Measurements from ENCODE around the gene TAS2R60. TPM values are rescaled to one million over a fixed set of nuclear protein-coding genes. Genes with fewer than 3 reads are reported as not detected.
"Not testable (repeated sequence)": the region's sequence is repeated elsewhere in the genome, so short reads cannot be mapped to it uniquely, and the experiment has no call there.

The TAS2R60 gene
- total RNA-seq, 1 donor from 2014 or later: not detected

DNA sequence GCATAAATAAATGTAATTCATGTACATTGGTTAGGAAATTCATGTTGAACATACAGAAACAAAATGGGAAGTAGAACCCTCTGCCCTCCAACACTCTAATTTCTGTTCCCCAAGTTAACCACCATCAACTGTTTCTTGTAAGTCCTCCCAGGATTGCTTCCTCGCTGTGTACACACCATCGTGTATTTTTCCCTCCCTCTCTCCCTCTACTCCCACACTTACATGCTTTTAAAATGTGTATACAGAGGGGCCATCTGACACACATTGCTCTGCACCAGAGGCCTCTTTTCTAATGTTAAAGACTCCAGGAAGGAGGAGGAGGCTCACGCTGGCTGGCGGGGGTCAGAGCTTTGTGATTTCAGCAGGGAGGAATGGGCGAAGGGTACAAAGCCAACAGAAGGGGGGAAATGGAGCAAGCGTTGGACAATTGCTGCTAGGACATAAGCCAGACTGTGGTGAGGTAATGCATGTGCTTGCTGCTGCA is 32.7 kb upstream of the TAS2R60 start:
- intact Hi-C loops (cut with micrococcal nuclease): loop anchor here (10.0 kb wide), 1 partner anchor 714 kb away; the partner anchor contains the start of gene OR2A14

DNA sequence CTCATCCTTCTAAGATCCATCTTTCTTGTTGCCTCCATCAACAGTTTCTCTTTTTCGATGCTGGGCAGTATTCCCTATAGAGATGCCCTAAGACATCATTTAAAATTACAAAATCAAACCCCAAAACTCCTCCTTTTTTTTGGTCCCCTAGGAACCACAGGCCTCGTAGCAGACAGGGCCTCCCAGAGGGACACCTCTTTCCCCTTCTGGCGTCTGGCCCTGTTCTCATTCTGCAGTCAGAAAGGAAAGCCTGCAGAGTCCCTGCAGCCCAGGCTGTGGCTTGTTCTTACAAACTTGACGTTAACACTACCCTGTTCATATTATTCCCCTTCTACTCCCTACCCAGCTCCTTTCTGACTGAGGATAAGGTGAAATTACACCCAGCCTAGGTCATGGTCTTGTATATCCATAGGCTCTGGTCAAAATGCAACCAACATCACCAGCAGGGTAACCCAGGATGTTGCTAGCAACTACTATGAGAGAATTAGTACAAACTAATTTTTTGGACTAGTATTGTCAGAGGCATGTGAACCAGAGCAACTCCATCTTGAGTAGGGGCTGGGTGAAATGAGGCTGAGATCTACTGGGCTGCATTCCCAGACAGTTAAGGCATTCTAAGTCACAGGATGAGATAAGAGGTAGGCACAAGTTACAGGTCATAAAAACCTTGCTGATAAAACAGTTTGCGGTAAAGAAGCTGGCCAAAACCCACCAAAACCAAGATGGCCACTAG is 31.1 kb upstream of the TAS2R60 start:
- intact Hi-C loops (cut with micrococcal nuclease): loop anchor here (10.0 kb wide), 1 partner anchor 713 kb away; the partner anchor contains the start of gene OR2A14

DNA sequence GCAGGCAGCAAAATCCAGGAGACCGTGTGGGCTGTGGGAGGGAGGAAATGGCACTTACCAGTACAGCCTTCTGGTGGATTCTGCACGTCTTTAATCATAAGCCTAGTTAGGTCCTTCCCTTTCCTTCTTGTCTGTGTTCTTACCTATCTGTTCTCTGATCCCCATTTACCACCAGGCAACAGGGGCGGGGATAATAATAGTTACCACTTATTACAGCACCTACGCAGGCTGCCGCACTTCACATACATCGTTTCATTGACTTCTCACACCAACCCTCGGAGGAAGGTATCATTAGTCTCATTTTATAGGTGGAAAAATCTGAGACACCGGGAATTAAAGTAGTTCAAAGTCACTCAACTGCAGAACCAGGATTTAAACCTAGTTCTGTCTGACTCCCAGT is 30.1 kb upstream of the TAS2R60 start:
- intact Hi-C loops (cut with micrococcal nuclease): loop anchor here (10.0 kb wide), 1 partner anchor 712 kb away; the partner anchor contains the start of gene OR2A14

DNA sequence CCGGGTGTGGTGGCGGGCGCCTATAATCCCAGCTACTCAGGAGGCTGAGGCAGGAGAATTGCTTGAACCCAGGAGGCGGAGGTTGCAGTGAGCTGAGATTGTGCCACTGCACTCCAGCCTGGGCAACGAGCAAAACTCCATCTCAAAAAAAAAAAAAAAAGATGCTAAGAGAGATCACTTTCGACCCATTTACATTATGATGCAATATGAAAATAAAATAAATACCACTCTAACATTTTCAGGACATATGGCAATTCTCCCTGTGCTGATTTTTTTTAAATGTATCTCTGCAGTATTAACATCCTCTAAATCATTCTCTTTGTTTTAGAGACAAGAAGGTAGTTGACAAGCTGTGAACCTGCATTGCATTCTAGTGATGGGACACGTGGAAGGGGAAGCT is 28.0 kb upstream of the TAS2R60 start:
- intact Hi-C loops (cut with micrococcal nuclease): loop anchor here (5.0 to 10.0 kb wide), 2 partner anchors 108 to 710 kb away; partner anchors contain the start of gene OR2A14

DNA sequence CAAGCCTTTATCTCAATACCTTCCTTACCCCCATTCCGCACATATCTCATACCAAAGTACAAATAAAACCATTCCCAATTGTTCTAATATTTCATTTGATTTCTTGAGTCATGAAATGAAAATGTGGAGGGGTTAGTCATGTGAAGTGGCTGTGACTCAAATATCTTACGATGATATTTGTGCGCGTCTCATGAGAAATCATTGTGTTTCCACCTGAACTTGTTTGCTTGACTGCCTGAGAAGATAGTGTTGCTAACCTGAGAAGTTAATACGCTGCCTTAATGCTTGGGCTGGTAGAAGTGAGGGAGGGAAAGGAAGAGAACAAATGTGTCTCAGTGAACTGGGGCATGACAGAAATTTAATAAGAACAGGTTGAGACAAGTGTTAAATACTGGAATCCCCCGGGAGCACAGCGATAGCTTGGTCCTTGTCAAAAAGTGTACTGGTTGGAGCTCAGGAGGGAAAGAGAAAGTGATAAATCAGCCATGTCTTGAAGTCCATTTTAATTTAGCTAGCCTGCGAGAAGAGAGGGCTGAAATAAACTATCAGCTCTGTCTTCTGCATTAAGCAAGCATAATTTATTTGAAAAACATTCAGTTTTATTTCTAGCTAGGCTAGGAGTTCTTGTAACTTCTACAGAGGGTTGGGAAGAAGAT is 27.4 kb upstream of the TAS2R60 start:
- intact Hi-C loops (cut with micrococcal nuclease): loop anchor here (1.0 to 10.0 kb wide), 7 partner anchors 36 to 709 kb away; partner anchors contain the start of gene OR2A14

DNA sequence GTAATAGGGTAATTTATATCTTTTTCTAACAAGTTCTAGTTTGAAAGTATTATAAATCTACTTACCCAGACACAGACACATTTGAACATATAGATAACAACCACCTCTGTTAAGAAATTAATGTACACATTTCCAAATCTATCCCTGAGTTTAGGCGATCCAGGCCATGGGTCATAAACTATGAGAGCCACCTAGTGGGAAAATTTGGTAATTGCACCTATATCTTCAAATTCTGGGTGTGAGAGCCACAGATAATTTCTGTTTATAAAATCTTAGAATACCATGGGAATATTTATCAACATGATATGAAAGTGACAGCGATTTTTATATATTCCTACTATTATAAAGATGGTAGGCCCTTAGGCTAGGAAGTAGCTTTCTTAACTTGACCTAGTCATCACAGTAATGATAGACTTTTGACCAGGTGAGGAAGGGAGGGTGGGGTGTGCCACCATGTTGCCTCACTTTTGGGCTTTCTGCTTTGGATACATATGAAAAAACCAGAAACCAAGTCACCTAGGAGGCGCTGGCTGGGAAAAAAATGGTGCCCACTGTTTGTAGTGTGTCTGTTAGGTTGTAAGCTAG is 26.6 kb upstream of the TAS2R60 start:
- intact Hi-C loops (cut with micrococcal nuclease): loop anchor here (1.0 to 10.0 kb wide), 7 partner anchors 36 to 708 kb away; partner anchors contain the start of gene OR2A14

DNA sequence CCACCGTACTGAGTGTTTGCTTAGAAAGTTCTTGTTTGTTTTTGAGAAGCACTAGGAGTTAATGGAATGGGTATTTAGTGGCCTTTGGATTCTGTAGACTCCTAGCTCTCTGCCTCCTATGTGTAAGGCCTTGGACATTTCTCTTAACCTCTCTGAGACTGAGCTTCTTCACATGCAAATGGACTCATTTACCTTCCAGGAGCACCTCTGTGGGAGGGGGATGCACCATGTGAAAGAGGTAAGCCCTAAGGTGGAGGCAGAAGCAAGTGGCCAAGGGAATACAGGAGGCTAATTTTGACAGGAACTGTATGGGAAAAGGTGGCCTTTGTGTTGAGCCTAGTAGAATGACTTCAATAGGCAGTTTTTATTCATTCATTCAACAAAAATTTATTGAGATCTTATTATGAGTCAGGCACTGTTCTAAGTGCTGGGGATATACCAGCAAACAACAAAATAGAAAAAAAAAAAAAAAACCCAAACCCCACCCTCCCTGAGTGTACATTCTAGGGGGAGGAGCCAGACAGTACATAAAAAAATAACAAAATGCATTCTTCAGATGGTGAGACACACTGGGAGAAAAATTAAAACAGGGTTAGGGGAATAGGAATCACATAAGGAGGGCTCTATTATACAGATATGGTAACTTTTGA is 25.4 kb upstream of the TAS2R60 start:
- intact Hi-C loops (cut with micrococcal nuclease): loop anchor here (2.0 to 10.0 kb wide), 3 partner anchors 73 to 707 kb away; partner anchors contain the start of gene OR2A14

DNA sequence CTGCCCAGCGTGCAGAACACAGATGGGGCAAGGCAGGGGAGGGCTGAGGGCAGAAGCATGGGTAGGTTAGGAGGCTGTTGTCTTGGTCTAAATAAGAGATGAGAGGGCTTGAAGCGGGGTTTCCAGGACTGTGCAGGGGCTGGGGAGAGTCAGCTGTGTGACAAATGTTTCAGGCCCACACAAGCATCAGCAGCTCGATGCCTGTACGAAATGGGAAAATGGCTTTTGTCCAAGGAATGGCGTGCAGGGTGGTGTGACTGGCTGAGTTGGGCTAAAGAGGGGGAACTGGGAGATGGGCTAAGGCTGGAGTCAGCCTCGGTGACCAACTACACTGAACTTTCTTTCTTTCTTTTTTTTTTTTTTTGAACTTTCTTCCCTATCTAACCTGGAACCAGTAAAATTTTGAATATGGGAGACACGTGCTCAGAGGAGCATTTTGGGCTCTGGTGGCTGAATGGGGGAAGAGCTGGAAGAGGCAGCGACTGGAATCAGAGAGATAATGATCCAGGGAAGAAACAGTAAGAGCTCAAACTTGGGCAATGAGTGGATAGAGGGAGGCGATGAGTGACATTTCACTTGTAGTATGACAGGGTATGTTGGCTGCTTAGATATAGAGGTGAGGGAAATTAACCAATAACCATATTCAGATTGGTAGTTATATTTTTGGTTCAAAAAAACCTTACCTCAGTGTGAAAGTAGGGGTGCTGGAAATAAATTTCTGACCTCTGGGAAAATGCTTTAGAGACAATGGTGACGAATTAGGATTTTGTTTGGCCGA is 24.4 kb upstream of the TAS2R60 start:
- intact Hi-C loops (cut with micrococcal nuclease): loop anchor here (5.0 to 10.0 kb wide), 2 partner anchors 112 to 706 kb away; partner anchors contain the start of gene OR2A14

DNA sequence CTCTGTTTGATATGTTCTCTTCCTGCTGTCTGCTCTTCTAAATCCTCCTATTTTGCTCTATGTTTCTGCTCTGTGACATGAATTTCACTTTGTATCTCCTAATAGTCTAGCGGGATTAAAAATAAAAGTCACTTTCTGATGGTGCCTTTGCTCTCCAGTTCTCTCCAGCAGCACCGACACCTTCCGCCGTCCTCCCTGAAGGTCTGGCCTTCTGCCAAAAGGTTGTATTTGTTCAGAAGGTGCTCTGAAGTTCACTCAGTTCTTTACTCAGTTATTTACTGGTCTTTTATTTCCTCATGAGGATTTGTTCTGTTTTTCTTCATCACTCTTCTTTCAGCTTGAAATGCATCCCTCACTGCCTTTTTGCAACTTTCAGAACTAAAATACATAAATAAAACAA is 23.4 kb upstream of the TAS2R60 start:
- intact Hi-C loops (cut with micrococcal nuclease): loop anchor here (5.0 to 10.0 kb wide), 2 partner anchors 113 to 705 kb away; partner anchors contain the start of gene OR2A14

DNA sequence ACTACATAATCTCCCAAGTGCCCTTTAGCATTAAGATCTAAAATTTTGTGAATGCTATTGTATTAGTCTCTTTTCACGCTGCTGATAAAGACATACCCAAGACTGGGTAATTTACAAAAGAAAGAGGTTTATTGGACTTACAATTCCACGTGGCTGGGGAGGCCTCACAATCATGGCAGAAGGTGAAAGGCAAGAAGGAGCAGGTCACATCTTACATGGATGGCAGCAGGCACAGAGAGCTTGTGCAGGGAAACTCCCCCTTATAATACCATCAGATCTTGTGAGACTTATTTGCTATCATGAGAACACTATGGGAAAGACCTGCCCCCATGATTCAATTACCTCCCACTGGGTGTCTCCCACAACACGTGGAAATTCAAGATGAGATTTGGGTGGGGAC is 22.6 kb upstream of the TAS2R60 start:
- intact Hi-C loops (cut with micrococcal nuclease): not testable (repeated sequence)

DNA sequence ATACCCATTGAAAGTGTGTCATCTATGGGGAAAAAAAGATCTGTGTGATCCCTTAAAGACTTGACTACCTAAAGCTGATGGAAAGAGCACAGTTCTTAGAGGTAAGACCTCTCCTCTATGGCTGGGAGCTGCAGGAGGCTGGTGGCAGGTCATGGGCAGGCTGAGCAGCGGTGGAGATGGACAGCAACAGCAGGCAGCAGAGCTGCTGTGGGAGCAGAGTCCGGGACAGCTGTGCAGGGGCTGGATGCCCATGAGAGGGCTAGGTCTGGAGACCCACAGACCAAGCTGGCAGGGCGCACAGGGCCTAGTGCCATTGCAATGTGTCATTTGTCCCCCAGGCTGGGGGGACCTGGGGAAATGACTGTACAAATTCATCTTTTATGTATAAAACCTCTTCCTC is 21.2 kb upstream of the TAS2R60 start:
- intact Hi-C loops (cut with micrococcal nuclease): no loop called here

DNA sequence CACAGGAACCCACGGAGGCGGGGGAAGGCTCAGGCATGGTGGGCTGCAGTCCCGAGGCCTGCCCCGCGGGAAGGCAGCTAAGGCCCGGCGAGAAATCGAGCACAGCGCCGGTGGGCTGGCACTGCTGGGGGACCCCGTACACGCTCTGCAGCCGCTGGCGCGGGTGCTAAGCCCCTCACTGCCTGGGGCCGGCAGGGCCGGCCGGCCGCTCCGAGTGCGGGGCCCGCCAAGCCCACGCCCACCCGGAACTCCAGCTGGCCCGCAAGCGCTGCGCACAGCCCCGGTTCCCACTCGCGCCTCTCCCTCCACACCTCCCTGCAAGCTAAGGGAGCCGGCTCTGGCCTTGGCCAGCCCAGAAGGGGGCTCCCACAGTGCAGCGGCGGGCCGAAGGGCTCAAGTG is 18.8 kb upstream of the TAS2R60 start:
- intact Hi-C loops (cut with micrococcal nuclease): not testable (repeated sequence)

DNA sequence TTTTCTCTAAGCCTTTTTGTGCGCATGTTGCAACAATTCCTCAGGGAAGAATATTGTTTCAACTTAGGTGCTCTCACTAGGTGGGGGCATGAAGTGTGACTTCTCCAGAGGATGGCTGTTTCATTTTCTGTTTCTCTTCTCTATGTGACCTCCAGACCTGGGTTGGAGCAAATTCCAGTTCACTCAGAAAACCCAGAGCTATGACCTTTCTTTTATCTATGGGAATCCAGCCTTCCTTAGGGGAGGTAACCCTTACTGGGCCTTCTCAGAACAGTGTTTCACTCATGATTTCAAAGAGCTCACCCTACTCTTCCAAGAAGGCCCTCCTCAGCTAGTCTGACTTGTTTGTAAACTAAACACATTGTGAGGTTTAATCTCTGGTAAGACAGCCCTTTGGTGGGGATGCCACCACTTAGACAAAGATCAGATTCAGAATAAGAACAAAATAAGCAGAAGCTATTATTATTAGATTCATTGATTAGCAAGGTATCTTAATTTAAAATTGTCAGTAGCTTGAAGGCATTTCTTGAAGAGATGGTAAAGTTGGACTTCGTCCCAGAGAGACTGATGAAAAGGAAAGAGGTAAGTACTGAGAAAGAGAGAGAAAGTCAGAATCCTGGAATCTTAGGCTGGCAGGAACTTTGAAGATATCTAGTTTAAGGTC is 16.6 kb upstream of the TAS2R60 start:
- intact Hi-C loops (cut with micrococcal nuclease): no loop called here

DNA sequence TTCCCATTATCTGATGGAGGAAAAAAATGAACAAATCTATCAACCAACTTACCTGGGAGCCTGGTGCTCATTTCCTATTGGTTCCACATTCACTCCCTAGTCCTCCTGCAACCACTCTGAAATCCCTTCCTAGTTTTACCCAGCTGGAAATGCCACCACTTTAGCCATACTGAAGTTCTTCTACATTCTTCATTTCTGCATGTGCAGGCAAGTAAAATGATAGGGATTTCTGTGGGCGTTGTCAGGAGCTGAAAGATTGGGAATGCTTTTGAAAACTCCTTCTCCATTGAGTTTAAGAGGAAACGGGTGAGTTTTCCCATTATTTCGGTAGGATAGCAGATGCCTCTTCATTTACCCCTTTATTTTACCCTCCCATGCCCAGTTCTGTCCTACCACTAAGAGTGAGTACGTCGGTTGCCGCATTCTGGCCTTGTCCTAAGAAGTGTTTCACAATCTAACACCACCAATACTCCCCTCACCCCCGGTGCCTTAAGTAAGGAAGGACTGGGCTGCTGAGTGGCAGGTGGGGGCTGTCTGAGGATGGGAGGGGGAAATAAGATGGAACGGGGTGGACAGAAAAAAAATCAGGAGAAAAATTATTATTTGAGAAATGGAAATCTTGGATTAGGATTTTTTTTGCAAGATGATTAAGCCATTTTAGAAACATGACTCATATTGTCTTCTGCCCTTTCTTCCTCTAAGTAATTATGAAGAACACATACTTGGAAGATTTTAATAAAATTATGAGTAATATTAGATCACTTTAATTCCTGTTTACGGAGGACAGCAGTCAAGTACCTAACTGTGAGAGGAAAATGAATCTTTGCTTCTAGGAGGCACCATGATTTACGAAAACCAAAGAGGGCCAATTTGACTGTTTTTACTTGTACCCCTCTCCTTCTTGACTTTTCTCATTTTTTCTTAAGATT is 13.2 kb upstream of the TAS2R60 start:
- intact Hi-C loops (cut with micrococcal nuclease): no loop called here

DNA sequence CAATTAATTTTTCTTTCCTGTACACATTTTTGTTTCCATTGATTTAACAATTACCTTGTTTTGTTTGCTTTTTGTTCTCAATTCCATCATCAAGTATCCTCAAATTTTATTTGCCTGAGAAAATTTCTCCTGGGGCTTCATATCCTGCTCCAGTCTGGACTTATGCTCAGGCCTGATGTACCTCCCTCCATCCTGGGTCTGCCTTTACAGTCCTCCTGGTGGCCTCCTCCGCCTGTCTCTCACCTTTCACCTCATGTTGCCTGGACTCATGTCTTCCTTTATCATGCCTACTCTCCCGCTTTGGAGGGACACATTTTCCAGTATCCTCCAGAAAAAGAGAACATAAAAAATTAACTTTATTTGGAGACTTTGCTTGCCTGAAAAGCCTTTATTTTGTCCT is 12.1 kb upstream of the TAS2R60 start:
- intact Hi-C loops (cut with micrococcal nuclease): no loop called here

DNA sequence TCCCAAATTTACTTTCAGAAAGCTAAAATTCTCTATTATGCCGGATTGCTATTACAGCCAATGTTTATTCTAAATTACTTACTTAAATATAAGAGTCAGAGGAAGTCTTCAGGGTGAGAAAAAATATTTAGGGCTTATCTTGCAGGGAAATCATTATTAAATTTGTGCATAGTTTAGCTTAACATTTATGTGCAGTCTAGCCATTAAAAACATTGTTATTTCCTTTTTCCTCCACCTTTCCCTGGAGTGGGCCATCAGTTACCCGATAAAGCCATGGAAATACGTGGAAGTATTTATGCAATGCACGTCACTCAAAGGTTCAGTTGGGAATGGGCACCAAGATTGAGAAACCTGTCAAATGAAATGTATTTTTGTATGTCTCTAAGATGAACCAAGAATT is 9.5 kb upstream of the TAS2R60 start:
- intact Hi-C loops (cut with micrococcal nuclease): no loop called here

DNA sequence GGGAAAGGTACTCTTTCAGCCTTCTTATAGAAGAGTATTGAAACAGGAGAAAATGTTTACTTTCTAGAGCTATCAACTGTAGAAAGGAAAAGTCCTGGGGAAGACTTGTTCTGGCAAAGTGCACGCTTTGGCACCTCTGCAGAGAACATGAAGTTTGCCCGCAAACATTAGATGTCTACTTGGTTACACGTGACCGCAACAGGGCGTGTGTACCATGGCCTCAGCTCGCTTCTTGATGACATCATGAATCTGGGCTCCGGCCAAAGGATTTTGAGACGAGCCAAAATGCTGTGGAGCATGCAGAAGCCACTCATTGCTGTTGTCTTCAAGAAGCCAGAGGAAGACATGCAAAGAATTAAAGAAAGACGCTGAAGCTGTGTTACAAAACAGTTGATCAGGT is 8.6 kb upstream of the TAS2R60 start:
- intact Hi-C loops (cut with micrococcal nuclease): no loop called here

DNA sequence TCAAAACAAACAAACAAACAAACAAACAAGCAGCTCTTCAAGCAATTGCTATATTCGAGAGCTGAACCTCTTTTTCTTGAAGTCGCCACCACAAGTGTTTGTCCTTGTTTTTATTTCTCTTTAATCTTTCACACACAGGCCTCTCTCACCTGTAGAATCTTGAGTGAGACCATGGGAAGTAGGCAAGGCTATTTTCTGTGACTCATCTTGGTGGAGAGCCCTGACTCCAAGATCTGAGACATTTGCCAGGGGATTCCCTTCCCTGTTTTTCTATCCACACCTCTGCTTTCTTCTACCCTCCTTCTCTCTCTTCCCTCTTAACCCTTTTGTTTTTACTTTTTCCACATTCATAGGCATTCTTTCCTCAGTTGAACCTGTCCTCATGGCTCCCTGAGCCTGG is 8.0 kb upstream of the TAS2R60 start:
- intact Hi-C loops (cut with micrococcal nuclease): no loop called here

Measured in T-helper 1 cell treated with Interleukin-12 subunit alpha and Interleukin-12 subunit beta and Interleukin-4 antibody, amounts not matched to agents 30 ng/mL and 1 ng/mL, for 36 hours (primary cell).